ENCODE data around the gene GRIA4. TPM values are rescaled to one million over a fixed set of nuclear protein-coding genes. Genes with fewer than 3 reads are reported as not detected.

Gene GRIA4
- total RNA-seq, 1 experiment from 2014 or later = not detected

DNA sequence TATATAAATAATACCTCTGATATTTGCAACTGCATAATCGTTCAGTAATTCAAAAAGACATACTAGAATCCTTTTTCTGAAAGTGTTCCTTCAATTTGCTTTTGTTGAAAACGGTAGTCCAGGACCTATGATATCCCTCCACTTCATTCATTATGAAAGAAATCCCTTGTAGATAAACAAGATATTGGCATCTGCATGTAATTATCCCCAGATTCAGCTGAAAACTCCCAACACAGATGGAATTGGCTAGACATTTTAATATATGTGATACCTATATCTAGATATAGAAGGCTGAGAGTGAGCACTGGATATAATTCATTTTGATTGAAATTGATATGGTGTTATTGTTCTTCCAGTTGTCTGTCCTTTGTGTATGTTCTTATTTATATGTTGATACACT lies 302.8 kb downstream of the GRIA4 start:
- no peak for DNase-seq (ENCODE audit: low read depth)

DNA sequence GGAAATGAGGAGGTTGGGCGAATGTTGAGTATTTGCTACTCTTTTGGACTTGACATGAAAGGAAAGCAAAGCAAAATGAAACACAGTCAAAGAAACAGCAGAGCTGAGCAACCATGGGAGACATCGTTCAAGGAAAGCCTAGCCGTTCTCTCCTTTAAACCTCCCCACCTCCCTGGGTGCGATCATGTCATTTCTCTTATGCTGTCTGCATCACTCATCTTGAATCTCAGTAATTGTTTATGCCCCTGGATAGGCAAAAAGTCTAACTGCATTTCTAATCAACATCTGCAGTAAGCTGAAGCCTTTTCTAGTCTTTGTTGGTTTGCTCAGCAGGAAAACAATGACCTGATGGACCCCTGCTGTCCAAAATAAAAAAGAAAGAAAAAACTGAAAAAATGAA lies 305.1 kb downstream of the GRIA4 start:
- no peak for DNase-seq (ENCODE audit: low read depth)

- DNase-seq (ENCODE audit: low read depth) = no peak
Measured at GRCh38 chr11:105918039-105918438, 308.2 kb downstream of the GRIA4 start.

DNA sequence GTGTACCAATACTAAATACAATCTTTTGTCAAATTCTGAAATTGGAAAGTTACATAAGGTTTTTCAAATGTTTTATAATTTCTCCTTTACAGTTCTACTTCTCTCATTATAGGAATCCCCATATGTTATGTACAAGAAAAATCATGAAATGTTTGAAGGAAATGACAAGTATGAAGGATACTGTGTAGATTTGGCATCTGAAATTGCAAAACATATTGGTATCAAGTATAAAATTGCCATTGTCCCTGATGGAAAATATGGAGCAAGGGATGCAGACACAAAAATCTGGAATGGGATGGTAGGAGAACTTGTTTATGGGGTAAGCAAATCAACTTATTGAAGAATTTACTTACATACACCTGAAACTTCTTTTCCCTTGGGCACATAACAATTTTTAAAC lies 308.7 kb downstream of the GRIA4 start:
- no peak for DNase-seq (ENCODE audit: low read depth)

DNA sequence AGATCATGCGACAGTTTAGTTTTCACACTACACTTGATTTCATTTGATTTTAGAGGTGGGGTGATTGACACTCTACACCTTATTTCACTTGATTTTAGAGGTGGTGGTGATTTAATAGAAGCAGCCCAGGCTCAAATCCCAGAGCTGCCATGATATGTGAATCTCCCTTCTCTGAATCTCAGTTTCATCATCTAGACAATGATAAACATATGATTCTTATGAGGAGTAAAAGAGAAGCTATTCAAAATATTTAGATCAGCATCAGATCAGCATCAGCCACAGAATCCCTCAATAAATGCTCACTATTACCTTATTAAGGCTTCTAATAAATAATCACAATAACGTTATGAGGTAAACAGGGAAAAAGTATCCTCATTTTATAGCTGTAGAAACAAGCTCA lies 313.4 kb downstream of the GRIA4 start:
- no peak for DNase-seq (ENCODE audit: low read depth)

DNA sequence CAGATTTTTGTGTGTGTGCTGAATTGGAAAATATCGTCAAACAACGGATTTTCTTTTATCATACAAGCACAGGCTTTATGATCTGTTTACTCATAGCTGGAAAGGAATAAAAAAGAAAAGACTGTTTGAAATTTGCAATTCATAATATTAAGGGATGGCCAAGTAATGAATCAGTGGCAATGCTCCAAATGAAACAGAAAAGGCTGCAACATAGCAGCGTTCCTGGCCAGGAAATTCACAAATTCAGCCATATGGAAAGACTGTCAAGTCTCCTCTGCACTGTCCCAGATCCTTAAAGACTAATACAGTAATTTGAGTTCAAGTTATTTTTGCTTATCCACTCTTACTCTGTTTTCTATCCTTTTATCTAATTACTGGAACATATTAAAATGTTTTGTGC lies 313.9 kb downstream of the GRIA4 start:
- no peak for DNase-seq (ENCODE audit: low read depth)

GRCh38 chr11:105929084-105929955 lies 319.4 kb downstream of the GRIA4 start:
- no peak for DNase-seq (ENCODE audit: low read depth)

- DNase-seq (ENCODE audit: low read depth) = no peak
Measured at GRCh38 chr11:105933695-105934094, 323.8 kb downstream of the GRIA4 start.

DNA sequence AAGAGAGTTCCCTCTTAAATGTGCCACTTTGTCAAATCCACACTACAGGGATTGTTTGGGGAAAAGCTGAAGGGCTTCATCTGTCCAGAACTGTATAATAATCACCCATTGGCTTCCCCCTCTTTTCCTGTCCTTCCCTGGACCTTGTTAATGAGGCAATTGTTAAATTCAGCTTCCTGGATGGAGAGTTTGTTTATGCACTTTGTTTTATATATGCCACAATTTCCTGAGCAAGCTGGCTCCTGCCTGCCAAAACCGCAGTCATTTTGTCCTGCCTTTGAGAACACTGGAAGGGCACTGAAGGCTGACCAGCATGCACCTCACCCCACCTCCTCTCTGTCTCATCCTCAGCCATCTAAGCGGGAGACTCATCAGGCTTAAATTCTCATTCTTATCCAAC lies 325.9 kb downstream of the GRIA4 start:
- DNase-seq (ENCODE audit: low read depth) = peak; percentile 94

GRCh38 chr11:105937331-105937730 lies 327.5 kb downstream of the GRIA4 start:
- DNase-seq (ENCODE audit: low read depth) = peak; percentile 49

DNA sequence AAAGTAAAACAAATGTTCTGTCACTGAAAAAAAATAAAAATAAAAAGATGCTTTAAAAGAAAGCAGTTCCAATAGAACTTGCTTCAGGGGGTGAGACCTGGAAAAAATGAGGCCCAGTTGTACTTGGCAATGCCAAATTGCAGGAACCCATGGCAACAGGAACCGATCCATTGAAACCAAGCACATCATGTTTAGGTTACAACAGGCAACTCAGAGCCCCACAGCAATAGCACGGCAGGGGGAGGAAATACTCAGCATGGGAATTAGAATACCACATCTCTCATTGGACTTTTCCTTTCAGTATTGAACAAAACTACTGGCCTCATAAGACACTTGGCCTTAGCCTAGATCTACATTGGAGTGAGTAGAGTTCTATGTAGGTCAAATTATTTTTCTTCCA lies 327.9 kb downstream of the GRIA4 start:
- peak; percentile 39 for DNase-seq (ENCODE audit: low read depth)

DNA sequence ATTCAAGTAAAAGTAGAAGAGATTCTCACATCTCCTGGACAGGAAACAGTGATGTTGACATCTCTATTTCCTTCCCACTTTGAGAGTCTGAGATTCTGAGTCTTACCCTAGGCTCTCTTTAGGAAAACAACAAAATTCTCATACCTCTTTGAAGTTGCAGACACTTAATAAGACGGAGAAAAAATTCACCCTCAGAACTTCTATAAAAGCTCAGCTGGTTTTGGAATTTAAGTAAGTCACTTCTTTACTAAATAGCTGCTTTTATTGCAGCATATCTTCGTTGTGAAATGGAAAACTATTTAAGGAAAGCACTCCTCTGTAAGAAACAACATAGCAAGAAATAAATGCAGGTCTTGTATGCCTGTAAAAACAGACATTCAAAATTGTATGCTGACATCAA lies 333.0 kb downstream of the GRIA4 start:
- DNase-seq (ENCODE audit: low read depth) = no peak

- DNase-seq (ENCODE audit: low read depth) = no peak
Measured at GRCh38 chr11:105948918-105949590, 339.2 kb downstream of the GRIA4 start.

- no peak for DNase-seq (ENCODE audit: low read depth)
Measured at GRCh38 chr11:105953886-105954285, 344.0 kb downstream of the GRIA4 start.

GRCh38 chr11:105960252-105961245 lies 350.7 kb downstream of the GRIA4 start:
- no peak for DNase-seq (ENCODE audit: low read depth)

- DNase-seq (ENCODE audit: low read depth) = peak; percentile 81
Measured at GRCh38 chr11:105968021-105968697, 358.3 kb downstream of the GRIA4 start.

- DNase-seq (ENCODE audit: low read depth) = no peak
Measured at GRCh38 chr11:105969756-105970155, 359.9 kb downstream of the GRIA4 start.

- peak; percentile 70 for DNase-seq (ENCODE audit: low read depth)
Measured at GRCh38 chr11:105975128-105975527, 365.3 kb downstream of the GRIA4 start.

- DNase-seq (ENCODE audit: low read depth) = no peak
Measured at GRCh38 chr11:105979997-105980703, 370.3 kb downstream of the GRIA4 start.

DNA sequence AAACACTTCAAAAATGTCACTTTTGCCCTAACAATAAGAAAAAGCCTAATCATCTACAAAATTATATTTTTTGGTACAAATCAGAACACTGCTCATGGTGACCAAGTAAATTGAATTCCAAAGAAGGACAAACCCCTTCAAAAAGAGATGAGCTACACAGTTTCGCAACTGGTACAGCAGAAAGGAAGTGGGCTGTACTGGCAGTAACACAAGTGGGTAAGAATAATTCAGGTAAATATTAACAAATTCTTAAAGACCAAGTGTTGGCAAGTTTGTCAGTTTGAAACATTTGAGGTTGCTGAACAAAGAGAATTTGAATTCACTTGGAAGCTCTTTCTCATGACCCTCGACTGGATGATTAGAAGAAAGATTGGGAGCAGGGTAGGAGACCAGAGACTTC lies 376.7 kb downstream of the GRIA4 start:
- DNase-seq (ENCODE audit: low read depth) = no peak
